Limb (tissue), 2 donors: Measurements from ENCODE around the gene ADISSP.
A peak's percentile ranks its signal among the peaks of the same experiment; 100 is the strongest.

Experiments
- DNase-seq, 2 donors: peaks; one replicate each; pipeline ENCODE4 v3.0.0-alpha.2; 2016; ENCODE audit errors: extremely low spot score in 2 of 2

ADISSP gene

GRCh38 chr20:3767427-3768341, at the start of gene ADISSP:
Gene ADISSP (minus strand): TSS chr20:3767753. CDS start chr20:3760100, 7,653 bp downstream.
- DNase-seq: peak; percentile 98

DNA sequence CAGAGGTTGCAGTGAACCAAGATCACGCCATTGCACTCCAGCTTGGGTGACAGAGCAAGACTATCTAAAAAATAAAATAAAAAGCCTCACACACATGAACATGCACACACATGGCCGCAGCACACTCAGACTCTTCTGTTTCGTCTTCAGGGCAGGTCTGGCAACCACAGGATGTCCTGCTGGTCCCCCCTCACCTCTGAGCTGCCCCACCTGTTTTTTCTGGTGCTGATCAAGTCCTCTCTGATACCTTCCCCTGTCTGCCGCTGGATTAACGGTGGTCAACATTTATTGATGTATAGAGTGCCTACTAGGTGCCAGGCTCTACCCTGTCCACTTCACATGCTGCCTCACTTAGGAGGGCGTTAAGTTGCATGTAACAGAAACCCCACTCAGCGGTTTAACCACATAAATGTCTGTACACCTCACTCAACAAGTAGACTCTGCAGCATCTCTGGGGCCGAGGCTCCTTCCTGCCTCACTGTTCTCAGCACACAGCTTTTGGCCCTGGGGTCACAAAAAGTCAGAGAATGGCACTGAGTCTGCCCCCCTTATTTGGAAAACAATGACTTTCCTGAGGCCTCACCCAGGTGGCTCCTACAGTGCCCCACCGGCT, 48.3 kb upstream of the ADISSP start:
- no peak for DNase-seq

DNA sequence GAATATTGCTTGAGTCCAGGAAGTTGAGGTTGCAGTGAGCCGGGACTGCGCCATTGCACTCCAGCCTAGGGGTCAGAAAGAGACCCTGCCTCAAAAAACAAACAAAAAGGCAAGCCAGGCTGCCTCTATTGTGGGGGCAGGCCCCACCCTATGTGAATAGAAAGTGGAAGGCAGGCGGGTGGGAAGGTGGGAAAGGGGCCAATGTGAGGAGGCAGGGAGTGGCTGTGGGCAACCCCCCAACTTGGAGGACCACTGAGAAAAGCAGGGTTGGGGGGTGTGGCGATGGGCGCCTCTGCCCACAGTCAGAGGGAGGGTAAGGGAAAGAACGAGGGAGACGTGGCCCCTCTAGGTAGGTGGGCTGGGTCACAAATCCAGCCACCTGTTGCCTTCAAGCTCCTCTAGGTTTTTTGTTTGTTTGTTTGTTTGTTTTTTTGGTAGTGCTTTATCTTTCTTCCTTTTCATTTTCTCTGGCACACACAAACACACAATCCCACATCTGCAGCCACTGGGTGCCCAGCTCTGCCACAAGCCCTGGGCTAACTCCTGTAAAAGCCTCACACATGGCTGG, 47.5 kb upstream of the ADISSP start:
- DNase-seq: no peak

- peak in 1 of 2 donors; percentile 33 for DNase-seq
These were observed 46.5 kb upstream of the ADISSP start for GRCh38 chr20:3813848-3814581.

DNA sequence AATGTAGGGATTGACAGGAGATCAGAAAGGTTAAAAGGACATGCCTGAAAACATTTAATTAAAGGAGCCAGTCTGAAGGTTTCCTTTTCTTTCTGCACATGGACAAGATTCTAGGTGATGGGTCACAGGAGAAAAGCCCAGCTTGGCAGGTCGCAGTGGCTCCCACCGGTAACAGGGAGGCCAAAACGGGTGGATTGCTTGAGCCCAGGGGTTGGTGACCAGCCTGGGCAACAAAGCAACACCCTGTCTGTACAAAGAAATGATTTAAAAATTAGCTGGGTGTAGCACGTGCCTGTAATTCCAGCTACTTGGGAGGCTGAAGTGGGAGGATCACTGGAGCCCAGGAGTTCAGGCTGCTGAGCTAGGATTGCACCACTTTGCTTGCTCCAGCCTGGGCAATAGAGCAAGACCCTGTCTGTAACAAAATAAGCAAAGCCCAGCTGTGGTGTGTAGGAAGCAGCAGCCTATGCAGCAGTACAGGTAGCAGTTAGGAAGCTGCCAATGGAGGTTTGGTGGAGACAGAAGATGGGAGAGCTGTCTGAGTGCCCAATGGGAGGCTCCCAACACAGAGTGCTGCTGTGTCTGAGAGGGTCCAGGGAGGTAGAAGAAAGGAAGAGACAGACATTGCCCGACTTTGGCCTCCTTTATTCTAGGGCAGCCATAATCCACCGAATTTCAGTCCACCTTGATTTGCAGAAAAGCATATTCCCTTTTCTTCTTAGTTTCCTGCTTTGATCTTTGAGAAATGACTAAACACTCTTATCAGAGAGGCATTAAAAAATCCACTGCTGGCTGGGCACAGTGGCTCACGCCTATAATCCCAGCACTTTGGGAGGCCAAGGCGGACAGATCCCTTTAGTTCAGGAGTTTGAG, 45.7 kb upstream of the ADISSP start:
- peak in 1 of 2 donors; percentile 28 for DNase-seq

DNA sequence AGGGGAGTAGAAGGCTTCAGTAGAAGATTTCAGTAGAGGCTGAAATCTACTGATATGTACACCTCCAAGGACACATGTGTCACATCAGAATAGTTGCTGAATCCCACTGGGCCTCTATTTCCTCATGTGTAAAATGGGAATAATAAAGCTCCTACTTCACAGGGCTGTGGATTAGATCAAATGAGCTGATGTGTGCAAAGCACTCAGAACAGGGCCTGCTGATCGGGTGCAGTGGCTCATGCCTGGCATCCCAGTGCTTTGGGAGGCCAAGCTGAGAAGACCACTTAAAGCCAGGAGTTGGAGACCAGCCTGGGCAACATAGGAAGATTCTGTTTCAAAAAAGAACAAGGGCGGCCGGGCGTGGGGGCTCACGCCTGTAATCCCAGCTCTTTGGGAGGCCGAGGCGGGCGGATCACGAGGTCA, 44.7 kb upstream of the ADISSP start:
- DNase-seq: peak in 1 of 2 donors; percentile 27

GRCh38 chr20:3811467-3812258, 44.1 kb upstream of the ADISSP start:
- DNase-seq: peak; percentile 93 to 97

DNA sequence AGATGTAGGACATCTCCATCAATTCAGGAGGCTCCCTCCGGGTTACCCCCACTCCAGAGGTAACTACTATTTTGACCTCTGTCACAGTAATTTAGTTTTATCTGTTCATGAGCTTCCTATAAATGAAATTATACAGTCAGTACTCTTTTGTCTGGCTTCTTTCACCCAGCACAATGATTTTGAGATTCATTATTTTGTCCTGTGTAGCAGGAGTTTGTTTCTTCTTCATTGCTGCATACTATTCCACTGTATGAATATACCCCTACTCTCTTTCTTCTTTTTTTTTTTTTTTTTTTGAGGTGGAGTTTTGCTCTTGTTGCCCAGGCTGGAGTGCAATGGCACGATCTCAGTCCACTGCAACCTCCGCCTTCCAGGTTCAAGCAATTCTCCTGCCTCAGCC, 41.0 kb upstream of the ADISSP start:
- no peak for DNase-seq

- no peak for DNase-seq
These were observed 37.2 kb upstream of the ADISSP start for GRCh38 chr20:3804781-3805180.

- DNase-seq: no peak
These were observed 36.8 kb upstream of the ADISSP start for GRCh38 chr20:3804254-3804751.

DNA sequence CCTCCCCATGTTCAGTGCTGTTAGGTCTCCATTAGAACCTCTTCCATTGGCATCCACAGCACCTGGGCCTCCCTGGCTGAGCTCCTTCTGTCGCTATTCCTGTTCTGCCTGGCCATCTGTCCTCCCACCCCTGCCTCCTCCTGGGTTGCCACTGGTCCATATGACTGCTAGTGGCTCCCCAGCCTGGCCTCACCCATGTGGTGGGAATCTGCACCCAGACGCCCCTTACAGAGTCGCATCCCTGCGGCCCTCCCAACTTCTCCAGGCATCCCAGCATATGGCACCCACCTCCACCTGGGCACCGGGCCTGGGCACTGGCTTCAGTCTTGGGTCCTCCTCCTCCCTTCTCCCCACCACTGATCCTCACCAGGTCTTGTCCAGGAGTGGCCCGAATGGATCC, 36.3 kb upstream of the ADISSP start:
- no peak for DNase-seq

DNA sequence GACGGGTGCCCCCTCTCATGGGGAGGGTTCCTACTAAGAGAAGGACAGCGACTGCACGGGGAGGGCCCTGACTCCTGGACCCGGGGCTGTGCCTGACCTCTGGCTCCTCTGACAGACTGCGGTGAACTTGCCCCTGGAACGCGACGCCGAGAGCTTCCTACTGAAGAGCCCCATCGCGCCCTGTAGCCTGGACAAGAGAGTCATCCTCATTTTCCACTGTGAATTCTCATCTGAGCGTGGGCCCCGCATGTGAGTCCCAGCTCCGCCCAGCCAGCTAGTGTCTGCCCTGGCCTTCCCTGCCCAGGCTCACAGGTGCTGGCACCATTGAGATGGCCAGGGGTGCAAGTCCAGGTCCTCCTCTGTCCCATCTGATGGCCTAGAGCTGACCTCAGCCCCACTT, 35.7 kb upstream of the ADISSP start:
- no peak for DNase-seq

DNA sequence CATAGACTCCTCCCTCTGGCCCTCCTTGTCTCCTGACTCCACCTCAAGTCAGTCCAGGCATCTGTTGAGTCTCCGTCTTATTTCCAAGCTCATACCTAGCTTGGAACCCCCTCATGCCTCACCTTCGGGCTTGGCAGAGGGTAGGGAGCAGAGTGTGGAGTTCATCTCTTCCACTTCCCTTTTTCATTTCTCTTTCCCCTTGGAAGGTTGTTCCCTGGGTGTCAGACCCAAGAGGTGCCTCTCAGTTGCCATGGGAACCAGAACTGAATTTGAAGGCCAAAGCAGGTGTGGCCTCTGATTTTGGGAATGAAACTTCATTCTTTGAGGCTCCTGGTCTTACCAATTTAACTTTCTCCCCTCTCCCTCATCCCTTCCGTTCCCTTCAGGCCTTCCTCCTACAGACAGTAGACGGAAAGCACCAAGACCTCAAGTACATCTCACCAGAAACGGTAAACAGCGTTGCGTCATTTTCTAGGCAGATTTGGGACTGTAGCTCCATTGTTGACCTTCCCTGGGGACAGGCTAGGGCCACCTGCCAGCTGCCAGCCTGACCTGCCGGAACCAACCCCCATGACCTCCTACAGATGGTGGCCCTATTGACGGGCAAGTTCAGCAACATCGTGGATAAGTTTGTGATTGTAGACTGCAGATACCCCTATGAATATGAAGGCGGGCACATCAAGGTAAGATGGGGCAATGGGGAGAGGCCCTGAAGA, 35.1 kb upstream of the ADISSP start:
- no peak for DNase-seq

GRCh38 chr20:3801846-3802245, 34.3 kb upstream of the ADISSP start:
- DNase-seq: no peak

- no peak for DNase-seq
These were observed 33.7 kb upstream of the ADISSP start for GRCh38 chr20:3801299-3801698.

DNA sequence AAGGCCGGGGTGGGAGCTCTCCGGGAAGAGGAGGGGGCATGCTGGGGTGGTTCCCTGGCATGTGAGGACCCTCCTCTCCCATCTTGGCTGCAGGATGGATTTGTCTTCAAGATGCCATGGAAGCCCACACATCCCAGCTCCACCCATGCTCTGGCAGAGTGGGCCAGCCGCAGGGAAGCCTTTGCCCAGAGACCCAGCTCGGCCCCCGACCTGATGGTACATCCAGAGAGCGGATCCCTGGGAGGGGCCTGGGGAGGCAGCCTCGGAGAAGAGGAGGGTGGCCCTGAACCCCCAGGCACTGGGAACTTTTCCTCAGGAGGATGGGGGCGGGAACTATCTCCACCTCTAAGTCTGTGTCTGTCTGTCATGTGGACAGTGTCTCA, 33.3 kb upstream of the ADISSP start:
- DNase-seq: no peak

DNA sequence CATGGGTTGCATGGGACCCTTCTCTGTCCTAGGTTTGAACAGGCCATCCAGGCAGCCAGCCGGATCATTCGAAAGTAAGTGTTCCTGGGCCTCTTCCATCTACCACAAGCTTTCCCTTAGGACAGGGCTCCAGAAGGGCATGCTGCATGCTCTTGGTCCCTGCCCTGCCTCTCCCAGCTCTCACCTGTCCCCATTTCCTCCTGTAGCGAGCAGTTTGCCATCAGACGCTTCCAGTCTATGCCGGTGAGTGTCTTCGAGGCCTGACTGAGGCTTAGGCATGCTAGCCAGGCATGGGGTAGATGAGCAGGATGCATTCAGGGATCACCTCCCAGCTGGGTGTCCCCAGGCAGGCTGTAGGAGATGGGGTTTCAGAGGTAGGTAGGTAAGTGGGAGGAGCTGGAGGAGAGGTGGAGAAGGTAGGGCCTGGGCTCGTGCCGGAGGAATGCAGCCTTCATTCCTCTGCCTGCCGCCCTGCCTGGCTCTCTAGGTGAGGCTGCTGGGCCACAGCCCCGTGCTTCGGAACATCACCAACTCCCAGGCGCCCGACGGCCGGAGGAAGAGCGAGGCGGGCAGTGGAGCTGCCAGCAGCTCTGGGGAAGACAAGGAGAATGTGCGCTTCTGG, 32.8 kb upstream of the ADISSP start:
- DNase-seq: no peak

DNA sequence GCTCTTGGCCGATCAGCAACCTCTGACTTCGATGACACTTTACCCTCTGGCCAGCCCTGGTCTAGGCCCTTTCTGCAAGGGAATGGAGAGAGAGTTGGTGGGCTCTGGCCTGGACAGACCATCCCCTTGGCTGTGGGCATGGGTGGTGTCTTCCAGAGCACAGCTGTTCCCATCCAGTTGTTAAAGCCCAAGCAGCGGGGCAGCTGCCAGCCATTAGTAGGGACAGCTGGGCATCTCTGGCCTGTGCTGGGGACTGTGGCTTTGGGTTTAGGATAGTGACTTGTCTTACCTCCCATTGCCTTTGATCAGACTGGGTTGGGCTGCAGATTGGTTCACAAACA, 31.3 kb upstream of the ADISSP start:
- peak; percentile 25 to 53 for DNase-seq

GRCh38 chr20:3798373-3798768, 30.8 kb upstream of the ADISSP start:
- DNase-seq: peak in 1 of 2 donors; percentile 27
